LHCN-M2 (cell line): Measurements from ENCODE around the gene TNS1. TPM values are rescaled to one million over a fixed set of nuclear protein-coding genes. Genes with fewer than 3 reads are reported as not detected.
"Not testable (repeated sequence)": the region's sequence is repeated elsewhere in the genome, so short reads cannot be mapped to it uniquely, and the experiment has no call there.

ENCODE experiments used
- DNase-seq: peaks from one replicate; pipeline ENCODE4 v3.0.0-alpha.2; 2012; ENCODE audit warnings: low read depth
- total RNA-seq: library from RNA; depleted of rRNA; stranded (reverse); fragments of >200 nt; gene quantifications from 2 replicates; pipeline ENCODE4 v1.2.3, GENCODE V29; 2014

Gene TNS1
- total RNA-seq, 1 experiment from 2014 or later: 53.4 TPM

- DNase-seq: no peak
These were observed 185.1 kb downstream of the TNS1 start for GRCh38 chr2:217817466-217818292.

DNA sequence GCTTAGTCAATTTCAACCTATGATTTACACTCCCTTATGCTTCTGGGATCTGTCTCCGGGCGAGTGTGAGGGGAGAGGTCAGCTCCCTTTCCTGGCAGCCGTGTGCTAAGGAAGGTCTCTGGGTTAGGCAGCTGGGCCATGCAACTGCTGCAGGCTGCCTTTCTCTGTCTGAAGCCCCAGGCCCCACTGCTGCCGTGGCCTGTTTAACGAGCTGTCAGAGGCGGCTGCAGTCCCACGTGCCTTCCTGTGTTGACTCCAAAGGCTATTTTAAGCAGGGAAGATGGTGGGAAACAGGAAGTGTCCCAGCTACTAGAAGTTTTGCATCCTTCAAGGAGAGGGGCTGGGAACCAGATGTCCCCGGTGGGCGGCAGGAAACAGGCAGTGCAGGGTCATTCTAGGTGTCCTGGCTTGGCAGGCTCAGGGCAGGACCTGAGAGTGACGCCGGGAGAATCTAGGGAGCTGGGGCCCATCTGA, 186.4 kb downstream of the TNS1 start:
- no peak for DNase-seq

GRCh38 chr2:217813828-217814227, 189.0 kb downstream of the TNS1 start:
- DNase-seq: no peak

GRCh38 chr2:217812170-217812569, 190.6 kb downstream of the TNS1 start:
- no peak for DNase-seq

- no peak for DNase-seq
These were observed 192.5 kb downstream of the TNS1 start for GRCh38 chr2:217810260-217810659.

DNA sequence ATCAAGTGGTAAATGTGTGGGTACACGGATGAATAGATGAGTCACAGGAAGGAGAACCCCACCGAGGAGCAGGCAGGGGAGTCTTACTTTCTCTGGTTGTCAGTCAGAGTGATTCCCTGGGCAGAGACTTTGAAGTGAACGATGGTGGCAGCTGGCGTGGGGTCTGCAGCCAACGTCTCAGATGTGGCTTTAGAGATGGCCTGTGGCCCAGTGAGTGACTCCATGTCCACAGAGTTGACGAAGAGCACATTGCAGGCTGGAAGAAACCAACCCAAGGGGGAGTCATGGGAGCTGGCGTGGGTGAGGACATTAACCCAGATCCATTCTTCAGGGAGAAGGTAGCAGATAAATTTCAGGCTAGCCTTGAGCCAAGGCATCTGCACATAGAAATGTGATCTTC, 193.1 kb downstream of the TNS1 start:
- no peak for DNase-seq

- DNase-seq: not testable (repeated sequence)
These were observed 193.8 kb downstream of the TNS1 start for GRCh38 chr2:217808967-217809366.

- no peak for DNase-seq
These were observed 194.5 kb downstream of the TNS1 start for GRCh38 chr2:217808326-217808725.

- no peak for DNase-seq
These were observed 195.0 kb downstream of the TNS1 start for GRCh38 chr2:217807753-217808152.

DNA sequence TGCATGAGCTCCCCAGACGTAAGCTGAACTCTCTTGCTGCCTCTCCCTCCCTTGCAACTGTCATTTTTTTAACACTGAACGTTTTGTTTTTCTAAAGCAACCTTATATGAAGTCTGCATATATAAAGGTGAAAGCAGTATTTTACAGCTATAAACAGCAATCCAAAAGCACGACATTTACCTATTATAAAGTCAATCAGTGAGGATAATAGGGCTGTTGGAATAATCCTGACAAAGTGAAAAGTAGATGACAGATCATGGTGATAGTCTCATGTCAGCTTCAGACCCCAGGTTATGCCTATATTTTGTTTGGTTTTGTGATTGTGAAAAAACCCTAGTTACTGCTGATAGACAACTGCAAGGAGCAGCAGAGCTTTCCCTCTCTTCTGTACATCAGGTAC, 195.8 kb downstream of the TNS1 start:
- no peak for DNase-seq

DNA sequence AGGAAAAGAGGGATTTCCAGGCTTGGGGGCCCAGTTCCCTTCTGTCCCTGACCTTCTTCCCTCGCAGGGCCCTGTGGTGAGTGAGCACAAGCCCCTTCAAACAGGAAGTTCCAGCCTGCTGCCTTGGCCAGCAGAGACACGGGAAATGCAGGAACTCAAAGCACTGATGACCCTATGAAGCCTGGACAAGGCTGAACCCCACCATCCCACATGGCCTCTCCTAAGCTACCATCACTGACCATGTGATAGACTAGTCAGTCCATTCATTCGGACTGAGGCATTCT, 196.4 kb downstream of the TNS1 start:
- no peak for DNase-seq

DNA sequence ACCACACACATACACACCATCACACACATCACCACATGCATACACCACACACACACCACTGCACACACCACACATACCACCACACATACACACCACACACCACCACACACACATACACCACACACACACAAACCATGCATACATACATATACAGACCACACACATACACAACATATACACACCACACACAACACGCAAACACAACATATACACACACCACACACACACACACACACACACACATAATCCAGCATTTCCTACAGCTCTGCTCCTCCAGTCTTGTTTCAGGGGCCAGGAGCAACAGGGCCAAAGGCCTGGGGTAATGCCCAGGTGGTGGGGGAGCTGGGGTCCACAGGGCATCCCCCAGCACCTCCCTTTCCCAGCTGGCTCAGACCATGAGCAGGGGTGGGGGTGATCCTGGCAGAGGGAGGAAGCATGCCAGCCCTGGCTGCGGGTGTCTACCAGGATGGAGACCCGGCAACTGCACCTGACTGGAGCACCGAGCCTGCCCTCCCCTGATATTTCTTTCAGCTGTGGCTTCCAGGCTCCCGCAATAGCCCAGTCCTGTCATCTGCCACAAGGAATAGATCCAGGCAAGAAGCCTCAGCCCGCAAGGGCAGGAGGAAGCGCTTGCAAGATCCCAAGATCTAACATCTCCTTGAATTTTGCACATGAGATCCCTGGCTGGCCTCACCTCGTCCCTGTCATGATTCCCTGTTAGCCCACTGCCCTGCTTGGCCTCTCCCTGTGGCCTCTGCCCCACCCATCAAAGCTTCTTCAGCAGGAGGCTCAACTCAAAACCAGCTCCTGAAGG, 196.9 kb downstream of the TNS1 start:
- no peak for DNase-seq

DNA sequence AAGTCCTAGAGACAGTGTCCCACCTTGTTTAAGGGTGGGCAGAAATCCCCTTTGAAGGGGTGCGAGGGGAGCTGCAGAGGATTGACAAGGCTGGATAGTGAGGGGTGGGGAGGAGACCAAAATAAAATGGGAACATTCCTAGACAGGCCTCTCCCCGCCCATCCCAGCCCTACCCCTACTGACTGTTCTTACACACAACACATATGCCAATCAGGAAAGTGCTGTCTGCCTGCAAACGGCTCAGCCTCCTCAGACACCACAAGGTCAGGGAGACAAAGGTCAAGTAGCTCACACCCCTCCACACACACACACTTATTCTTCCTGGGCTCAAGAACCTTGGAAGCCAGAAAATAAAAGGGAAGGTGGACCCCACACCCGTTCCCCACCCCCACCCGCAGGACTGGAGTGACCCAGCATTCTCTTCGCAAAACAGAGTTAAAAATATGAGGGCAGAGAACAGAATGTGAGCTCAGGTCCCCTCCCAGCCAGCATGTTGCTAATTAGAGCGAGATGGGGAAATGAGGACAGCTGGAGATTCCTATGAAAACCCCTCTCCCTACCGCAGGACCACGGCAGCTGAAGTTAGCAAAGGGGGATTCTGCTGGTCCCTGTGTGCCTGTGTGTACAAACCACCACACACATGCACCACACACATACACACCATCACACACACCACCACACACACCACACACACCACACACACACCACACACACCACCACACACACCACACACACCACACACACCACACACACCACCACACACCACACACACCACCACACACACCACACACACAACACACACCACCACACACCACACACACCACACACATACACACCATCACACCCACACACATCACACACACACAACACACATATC, 197.8 kb downstream of the TNS1 start:
- DNase-seq: peak; percentile 90

DNA sequence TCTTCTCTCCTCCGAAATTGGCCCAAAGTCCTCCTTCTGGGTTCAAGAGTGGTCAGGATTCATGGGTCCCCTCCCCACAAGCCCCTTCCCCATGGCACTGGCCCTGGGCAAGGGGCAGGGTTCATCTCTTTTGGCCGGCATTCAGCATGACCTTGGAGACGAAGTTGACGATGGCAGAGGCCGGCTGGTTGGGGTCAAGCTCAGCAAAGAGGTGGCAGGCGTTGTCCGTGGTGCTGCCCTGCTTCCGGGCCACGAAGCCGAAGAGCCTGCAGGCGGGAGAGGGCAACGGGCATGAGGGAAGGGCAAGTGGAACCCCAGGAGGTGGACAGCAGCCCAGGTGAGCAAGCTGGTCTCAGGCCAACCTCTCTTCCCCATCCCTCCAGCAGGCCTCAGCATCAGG, 198.5 kb downstream of the TNS1 start:
- no peak for DNase-seq

DNA sequence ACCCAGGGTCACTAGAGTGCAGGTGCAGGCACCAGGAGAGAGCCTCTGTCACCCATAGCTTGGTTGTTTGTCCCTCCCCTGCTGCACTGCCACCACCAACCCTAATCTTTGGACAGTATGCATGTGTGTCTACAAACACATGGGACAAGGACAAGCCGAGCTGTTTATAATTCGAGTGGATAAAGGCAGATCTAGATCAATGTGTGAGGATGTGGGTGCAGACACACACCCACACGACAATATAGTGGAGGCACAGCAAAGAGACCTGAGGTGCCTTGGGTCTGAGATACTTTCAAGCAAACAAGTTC, 199.2 kb downstream of the TNS1 start:
- no peak for DNase-seq

GRCh38 chr2:217802876-217803652, 199.7 kb downstream of the TNS1 start:
- no peak for DNase-seq

DNA sequence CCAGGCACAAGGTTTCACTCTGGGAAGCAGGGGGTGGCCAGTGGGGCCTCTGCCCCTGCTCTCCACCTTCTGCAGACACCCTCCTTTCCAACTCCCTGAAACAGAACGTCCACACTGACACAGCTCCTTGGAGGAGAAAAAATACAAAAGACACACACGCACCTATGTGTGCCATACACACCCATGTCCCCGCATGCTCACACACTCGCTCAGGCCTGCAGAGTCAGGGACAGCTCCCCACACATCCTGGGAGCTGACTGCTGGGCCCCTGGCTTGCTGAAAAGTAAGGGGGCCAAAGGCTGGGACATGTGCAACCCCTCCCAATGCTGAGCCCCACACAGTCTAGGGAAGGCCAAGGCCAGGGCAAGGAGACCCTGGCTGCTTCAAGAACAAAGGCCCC, 200.5 kb downstream of the TNS1 start:
- DNase-seq: no peak

DNA sequence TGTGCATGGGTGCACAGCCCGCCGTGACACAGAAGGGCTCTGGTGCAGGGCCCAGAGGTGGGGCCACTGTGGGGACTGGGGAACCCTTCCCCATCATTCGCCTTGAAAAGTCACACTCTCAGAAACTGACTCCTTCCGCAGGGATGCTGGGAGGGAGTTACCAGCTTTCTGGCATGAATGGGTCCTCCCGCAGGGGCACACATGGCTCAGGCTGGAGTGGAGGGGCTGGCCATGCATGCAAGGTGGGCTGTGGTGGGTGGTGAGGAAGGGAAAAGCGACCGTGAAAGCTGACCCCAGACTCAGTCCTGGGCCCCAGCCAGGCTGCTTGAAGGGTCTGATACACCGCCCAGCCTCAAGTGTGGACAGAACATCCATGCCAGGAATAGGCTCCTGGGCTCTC, 201.1 kb downstream of the TNS1 start:
- no peak for DNase-seq

DNA sequence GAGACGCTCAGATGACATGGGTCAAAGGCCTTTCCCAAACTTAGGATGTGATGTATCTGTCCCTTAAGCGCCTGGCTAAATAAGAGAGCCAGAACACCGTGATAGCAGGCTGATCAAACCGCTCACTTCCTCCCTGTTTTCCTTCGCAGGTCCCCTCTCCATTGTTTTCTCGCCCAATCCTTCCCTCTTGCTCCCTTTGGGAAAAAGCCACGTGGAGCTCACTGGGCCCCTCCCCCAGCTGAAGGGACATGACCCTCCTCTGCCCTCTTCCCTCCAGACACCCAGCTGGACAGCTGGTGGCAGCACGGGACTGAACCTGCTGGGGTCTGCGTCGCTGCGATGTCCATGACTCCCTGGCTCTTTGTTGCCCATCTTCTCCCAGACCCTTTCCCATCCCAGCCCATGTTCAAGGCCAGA, 201.7 kb downstream of the TNS1 start:
- no peak for DNase-seq

DNA sequence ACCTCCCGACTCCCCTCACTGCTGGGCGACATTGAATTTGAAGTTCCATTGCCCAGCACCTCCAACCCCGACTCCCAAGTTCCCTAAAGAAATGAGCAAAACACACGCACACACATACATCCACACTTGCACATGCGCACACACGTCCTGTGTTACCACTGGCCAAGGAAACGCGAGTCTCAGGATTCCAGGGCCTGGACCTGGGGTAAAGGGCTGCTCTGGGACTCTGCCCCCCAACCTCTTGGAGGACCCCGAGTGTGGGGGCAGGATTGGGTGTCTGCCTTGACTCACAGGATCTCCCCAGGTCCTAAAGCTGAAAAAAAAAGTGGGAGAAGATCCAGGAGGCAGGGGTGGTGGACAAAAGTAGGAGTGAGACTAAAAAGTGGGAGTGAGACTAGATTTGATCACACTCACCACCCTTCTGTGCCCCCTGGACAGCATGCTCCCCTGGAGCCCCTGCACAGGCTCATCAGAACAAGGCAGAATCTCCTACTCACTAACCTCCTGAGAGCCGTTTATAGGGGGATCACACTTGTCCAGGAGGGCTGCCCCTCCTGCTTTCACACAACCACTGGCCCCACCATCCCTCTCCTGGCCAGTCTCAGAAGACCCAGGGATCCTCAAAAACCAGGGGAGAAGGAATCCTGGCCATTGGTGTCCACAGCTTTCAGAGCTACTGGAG, 202.2 kb downstream of the TNS1 start:
- no peak for DNase-seq
